ENCODE data around the gene FAM13A. TPM values are rescaled to one million over a fixed set of nuclear protein-coding genes. Genes with fewer than 3 reads are reported as not detected.

Gene FAM13A
- polyA plus RNA-seq, 1 donor: 41.3 TPM

DNA sequence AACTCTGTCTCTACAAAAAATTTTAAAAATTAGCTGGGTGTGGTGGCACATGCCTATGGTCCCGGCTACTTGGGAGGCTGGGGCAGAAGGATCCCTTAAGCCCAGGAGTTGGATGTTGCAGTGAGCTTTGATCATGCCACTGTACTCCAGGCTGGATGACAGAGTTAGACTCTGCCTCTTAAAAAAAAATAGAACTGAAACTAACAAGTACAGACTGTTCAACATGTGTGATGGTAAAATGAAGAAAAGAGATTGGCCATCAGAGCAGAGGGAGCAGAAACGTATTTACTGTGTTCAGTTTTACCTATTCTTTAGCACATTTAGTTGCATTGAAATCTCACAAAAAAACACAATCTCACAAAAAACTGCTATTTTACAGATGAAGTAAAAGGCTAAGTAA is 281.5 kb downstream of the FAM13A start:
- DNase-seq: no peak

DNA sequence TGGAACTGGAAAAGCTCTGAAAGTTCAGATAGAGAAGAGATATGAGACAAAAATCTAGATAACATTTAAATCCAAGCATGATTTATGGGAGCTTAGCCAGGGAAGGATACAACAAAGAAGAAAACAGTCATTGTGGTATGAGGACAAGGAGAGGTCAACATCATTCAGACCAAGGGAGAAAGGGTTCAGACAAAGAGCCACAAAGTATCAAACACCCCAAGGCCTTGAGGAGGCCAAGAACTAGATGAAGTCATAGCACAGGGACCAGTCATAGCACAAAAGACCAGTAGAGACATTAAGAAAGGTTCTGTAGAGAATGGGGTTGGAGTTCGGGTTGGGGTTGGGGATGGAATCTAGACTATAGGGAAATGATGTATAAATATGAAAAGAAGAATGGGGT is 282.0 kb downstream of the FAM13A start:
- no peak for DNase-seq

DNA sequence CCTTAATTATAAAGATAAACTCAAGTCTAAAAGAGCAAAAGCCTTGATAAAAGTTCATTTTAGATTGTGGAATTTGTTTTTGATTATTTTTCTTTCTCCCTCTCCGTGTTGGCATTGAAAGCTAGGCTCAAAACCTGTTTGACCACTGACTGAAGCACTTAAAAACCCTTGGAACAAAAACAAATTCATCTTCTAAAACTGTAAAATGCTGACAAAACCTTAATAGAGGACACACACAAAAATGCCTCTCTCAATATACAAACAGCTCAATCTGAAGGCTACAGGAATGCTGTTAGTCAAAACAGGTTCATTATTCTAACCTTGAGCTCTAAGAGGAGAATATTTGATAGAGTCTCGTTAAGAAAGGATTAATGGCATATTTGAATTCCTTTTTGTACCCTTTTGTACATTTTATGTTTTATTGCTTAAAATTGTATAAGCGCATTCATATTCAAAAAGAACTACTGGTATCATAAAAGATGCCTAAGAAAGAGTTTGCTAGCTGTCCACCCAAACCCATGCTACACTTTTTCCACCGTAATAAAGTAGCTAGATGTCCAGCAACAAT is 285.0 kb downstream of the FAM13A start:
- DNase-seq: no peak

DNA sequence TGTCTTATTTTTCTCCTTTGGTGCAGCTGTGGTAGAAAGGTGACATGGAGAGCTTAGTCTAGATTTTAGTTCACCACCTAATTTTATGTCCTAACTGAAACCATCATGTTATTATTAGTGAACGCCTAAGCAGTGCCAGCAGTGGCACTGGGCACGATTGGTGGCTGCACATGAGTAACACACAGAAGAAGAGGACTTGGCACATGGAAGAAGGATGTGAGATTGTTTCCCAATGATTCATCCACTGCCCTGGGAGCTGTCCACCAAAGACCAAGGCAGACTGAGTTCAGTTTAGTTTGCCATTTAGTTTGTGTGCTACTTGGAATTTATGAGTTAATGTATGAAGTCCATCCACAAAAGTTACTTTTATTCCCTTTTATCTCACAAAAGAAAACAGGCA is 291.3 kb downstream of the FAM13A start:
- no peak for DNase-seq

DNA sequence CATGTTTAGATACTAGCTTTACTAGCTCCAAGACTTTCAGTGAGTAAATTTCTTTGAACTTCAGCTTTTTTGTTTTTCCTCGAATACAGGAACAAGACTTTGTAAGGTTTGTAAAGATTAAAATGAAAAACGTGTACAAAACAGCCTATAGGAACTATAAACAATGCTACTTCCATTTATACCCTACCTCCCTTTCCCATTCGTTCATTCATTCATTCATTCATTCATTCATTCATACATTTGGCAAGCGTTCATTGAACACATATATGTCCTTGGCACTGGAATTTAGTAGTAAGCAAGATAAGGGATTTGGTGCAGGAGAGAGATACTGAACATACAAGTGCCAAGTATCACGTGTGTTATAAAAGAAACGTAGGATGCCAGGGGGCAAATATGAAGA is 293.9 kb downstream of the FAM13A start:
- no peak for DNase-seq

DNA sequence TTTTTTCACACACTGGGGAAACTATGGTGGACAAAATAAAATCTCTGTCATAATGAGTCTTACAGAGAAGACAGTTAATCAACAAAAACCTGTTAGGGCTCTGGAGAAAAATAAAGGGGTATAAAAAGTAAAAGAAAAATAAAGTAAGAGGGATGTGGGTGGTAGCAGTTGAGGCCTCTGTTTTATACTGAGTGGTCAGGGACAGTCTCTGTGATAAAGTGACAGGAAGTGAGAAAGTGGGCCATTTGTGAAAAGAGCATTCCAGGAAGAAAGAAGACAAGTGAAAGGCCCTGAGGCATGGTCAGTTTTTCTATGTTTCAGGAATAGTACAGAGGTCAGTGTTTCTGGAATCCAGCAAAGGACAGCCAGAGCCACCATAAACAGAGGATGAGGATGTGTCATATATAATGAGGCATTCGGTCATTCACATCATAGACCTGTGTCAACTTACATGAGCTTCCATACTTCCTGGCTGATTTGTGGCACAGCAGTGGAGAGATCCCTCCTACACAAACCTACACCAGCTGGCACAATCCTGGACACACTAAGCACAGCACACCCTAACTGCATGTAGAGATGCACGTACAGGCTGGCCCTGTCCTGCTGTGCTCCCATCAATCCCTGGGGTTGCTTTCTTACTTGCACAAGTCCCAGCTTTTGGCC is 295.0 kb downstream of the FAM13A start:
- no peak for DNase-seq

DNA sequence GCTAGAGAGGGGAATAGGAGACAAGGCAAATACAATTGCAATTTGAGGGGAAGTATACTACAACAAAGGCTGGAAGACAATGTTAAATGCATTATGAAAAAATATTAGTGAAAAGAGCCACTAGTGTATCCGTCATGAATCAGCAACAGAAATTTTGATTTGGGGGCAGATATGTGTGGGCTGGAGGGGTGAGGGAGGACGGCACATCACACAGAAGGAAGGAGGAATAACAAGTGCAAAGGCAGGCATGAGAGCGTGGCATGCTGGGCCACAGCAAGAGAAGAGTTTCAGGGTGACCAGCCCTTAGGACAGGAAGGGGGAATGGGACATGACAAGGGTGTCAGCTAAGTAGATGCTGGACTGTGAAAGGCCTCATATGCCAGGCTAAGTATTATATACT is 295.6 kb downstream of the FAM13A start:
- no peak for DNase-seq

DNA sequence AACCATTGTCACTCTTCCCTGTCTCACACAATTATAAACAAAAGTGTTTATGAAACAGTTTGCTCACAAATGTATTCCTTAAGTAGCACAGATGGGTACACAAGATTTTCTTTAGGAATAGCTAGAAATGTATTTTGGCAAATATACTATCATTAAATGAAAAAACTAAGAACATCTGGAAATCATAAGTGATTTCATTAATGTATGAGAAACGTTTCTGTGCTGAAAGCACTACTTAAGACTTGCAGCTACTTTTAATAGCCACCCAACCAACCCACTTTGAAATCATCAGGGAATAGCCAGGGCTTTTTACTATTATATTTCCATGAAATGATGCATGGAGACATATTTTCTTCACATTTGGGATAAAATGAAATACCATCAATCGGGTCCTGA is 297.1 kb downstream of the FAM13A start:
- no peak for DNase-seq

DNA sequence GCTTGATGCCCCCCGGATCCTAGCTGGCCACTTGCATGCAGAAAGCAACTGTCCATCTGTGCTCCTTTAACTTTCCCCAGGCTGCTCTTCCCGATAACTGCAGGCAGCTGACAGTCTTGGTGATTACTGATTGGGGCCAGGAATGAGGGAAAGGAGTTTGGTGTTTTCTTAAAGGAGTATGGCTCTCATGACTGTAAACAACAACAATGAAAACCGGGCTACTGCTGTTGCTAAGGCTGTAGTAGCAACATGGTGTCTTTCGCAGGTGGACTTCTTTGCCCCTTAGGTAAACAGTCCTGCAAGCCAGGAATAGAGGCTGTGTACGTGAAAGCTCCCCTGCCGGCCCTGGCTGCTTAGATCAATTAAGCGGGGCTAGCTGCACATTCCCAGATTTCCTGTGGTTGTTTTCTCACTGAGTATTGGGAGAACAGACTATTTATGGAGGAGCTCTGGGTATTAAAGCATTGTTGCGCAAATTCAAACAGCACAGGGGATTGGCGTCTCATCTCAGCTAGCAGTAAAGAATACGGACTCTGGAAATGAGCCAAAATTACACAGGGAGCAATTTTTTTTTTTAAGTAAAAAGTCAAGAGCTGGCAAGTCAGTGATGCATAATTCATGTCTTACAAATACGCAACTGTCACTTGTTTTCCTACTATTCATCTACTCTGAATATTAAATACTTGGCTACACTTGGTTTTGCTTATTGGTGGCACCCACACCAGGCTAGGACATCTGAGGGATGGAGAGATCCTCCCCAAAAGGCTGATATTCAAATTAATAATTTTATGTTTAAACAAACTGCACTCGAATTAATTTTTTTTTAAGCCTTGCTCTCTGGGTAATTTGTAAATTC is 297.7 kb downstream of the FAM13A start:
- no peak for DNase-seq

DNA sequence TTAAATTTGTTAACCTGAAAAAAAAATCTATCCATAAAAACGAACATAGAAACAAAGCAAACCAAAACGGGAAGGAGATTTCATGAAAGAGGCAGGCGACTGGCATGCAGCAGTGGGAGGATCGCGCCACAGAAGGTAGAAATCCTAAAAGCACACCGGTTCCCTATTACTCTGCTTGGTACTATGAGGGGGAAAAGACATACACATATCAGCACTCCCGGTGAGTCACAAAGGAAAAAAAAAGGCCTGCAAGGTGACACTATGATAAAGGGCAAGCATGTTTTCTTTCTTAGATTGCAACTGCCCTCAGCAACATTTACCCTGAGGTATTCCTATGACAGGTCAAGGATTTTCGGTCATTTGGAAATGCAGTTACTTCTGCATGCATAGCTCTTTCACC is 298.7 kb downstream of the FAM13A start:
- DNase-seq: no peak

DNA sequence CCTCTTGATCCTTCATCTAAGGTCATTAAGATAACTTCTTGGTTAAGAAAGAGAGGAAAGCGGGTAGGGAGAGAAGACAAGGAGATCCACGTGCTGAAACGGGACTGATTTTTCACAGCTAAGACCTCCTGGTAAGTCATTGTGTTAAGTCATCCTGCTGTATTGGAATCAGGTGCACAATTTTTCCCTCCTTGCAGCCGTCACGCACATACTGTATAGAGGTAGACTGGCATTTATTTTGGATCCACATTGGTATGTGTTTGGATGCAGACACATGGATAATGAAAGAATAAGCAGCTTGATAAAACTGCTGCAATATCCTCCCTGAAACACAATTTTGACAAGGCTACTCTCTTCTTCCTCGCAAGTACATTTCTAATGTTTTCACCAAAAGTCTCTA is 299.2 kb downstream of the FAM13A start:
- no peak for DNase-seq

DNA sequence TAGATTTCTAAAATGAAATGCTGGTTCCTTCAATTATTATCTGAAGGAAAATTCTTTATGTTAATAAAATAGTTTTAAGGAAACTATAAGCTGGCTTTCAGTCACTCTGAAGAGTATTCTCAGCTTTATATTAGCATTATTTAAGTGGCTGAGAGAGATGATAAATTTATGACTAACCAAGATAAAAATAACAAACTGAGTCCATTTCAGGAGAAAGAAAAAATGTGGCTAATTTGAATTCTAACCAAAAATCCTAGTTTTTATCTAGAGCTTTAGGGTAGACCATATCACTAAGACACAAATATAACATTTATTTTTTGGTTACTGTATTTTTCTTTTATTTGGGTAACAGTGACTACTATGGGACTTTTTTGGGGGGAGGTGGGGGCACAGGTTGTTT is 299.9 kb downstream of the FAM13A start:
- DNase-seq: no peak

DNA sequence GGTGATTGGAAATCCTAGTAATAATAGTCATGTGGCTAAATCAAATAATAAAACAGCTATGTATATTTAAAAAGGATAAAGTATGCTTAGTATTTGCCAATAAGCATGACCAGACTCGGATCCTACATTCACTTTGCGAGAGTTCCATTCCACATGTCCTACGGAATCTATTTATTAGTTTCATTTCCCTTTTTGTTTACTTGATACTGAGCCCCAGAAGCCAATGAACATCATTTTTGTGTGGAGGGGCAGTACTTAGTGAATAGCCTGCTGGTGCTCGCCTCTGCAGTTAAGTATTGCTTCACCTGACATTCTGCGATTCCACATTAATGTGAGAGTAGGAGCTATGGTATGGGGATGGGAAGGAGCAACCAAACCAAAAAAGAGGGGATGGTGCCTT is 300.8 kb downstream of the FAM13A start:
- DNase-seq: no peak

DNA sequence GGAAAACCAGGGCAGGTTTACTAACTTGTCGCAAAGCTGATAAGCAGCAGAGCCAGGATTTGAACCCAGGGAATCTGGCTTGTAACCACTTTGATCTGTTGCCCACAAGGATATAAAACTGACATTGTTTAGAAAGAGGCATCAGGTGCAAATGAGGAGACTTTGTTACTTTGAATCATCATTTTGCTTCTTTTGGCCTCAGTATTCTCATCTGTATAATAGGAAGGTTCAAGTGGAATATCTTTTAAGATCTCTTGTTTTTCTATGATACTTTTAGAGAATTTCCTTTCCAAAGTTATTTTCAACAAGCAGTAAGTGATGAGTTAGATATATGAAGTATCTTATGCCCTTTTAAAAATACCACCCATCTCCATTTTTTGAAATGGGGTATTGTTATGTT is 301.5 kb downstream of the FAM13A start:
- DNase-seq: no peak

DNA sequence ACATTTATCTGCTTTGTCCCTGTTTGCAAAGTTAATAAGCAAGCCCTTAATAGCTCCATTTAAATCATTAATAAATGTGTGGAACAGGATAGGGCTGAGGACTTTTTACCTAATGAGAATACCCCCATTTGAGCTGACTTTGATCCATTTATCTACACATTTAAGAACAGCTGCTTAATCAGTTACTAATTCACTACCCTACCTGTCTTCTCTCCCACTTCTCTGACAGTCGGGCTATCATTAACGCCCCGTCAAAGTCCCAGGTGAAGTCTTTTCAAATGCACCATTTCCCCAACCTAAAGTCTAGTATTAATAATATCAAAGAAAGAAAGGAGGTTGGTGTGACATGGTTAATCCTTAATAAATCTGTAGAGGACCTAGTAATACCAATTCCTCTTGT is 302.2 kb downstream of the FAM13A start:
- no peak for DNase-seq

DNA sequence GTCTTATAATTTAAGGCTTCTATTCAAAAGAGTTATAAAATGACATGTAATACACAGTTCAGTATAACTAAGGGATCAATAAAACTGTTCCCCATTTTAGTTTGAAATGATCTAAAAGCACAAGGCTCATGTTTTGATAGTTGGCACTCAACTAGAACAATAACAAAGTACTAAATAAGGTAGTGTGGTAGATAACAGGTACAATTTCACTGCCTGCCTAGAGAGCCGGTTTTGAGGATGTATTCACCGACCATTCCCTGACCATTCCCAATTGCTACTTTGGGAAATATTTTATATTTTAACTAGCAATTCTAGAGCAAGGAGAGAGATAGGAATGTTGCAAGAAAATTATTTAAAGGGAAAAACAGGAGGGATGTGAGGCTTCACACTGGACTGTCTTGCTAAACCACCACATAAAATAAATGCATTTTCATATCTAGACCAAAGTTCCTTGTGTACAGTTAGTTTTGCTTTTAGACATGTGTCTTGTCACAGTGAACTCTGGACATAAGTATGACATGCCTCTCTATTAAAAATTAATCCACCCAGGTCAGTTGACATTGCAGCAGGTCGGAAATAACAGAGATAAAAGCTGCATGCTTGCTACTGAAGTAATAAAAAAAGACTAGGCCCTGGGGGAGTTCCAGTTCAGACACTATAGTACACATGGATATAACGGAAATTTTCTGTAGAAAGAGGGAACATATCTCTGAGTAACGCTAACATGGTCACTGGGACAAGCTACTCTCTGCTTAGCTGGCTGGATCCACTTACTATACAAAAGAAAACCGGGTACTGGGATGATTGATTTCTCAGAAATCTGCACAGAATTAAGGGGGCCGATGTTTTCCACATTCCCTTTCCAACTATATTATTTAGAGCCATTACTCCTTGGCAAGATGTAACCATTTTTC is 303.1 kb downstream of the FAM13A start:
- no peak for DNase-seq

DNA sequence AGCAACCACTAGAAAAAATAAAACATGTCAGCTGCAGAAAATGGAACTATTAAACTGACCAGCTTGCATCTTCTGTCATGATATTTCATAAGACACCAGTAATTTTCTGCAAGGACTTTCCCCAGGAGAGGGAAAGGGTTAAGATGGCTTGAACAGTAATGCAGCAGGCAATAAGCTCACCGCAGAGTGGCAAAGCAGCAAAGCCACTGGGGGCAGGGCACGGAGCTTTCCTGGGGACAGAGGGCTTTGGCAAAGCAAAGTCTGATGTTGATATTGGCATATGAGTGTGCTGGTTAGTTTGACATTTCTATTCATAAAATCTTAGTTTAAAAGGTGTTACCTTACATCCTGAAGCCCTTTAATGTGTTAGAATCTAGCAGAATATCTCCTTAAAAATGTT is 304.2 kb downstream of the FAM13A start:
- no peak for DNase-seq

DNA sequence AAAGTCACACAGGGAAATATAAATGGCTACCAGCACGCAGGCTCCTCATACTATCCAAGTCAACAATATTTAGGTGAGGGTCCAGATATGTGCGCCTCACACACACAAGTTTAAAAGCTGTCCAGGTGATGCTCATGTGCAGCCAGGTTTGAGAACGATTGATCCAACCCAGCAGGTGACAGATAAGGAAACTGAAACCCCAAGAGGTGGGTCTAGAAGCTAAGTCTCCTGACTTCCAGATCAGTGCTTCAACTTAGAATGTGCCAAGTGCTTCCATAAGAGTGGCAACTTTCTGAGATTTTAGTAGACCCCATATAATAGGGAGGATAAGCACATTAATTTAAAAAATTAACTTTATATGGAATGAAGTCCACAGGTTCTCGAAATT is 304.9 kb downstream of the FAM13A start:
- no peak for DNase-seq

DNA sequence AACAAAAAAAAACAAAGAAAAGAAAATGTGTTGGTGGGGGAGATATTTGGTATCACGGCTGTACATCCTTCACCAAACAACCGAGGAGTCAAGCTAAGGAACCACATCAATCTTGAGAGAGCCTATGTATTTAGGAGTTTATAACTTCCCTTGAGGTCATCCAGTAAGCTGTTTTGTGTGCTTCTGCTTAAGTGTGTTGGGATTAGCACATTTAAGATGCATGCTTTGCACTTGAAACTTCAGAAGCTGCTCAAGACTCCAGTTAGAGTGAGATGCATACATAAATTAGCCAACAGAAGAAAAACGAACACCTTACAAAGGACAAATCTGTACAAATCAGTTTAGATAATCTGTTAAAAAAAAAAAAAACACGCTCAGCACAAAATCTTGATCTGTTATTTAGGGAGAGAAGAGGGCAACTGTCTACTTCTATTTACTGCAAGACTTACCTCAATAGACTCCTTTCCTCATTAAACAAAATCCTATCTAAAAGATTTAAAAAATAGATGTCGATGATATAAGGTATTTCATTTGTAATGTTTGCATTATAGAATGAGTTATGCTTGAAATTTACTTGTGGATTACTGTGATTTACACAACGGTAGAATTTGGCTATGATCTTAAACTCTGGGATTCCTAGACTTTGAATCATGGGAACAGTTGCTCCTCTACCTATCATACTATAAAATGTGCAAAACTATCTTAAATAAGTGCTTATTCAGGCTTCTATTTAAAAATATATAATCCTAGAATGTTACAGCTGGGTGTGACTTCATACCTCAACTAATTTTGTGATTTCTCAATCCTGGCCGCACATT is 305.5 kb downstream of the FAM13A start:
- DNase-seq: no peak

DNA sequence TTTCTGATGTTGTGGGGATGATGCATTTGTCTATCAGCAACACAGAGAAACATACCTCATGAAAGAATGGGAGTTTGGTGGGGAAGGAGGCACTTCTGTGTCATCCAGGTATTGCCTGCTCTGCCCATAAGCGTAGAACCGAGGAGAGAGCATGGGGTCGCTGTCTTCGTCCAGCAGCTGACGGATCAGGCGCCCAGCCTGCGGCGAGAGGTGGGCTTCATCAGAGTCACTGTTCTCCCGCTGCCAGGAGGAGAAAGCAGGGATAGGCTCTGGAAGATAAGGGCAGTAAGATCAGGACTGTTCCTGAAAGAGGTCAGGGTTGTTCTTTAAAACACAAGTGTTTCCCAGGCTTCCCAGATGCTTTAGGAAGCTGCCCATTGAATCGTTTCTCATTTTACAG is 306.6 kb downstream of the FAM13A start:
- no peak for DNase-seq

DNA sequence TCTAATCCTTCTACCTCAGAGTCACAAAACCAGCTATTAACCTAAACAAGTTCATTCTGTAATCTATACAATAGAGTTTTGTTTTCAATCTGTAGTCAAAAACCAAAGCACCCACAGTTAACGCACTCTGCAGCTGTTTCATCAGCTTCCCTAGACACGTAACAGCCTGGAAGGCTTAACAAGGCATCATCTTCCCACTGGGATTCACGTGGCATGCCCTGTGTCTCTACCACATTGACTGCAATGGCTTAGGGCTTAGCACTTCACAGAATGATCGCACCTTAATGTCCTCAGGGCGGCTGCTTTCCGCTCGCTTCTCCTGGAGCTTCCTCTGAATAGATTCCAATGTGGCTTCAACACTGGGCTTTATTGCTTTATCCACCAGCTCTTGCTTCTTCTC is 309.6 kb downstream of the FAM13A start:
- DNase-seq: no peak

DNA sequence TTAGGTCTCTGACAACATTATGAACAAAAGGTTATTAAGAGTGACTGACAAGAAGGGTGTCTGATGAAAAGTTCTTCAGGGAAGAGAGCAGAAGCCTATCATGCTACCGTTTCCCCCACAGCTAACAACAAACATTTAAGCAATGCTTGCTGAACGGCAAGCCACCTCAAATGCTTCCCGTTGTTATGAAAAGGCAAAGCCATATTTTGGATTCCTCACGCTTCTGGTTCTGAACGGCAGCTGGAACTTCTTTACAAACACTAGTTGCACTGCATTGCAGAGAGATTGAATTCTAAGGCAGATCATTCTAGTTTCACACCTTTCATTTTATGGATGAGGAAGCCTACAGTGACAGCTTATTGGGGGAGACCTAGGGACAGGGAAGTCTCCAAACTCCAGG is 310.8 kb downstream of the FAM13A start:
- no peak for DNase-seq

All from left kidney (tissue), 2 donors.